ENCODE measurements around the gene PKHD1. TPM values are rescaled to one million over a fixed set of nuclear protein-coding genes. Genes with fewer than 3 reads are reported as not detected.

PKHD1 gene
- total RNA-seq, 1 experiment from 2014 or later = 0.09 TPM

GRCh38 chr6:51775942-51776860 lies 311.2 kb downstream of the PKHD1 start:
- H3K4ac ChIP-seq (ENCODE audit: low read depth, low read length) = no peak overlapping the region
- no peaks in the 10 kb centered on the region for H4K20me1 ChIP-seq (ENCODE audit: control insufficient read depth, insufficient read depth, insufficient read length)
- no peaks in the 10 kb centered on the region for H3K9me3 ChIP-seq (ENCODE audit: control insufficient read depth, low read depth, low read length)
- H4K5ac ChIP-seq (ENCODE audit: insufficient read length, low read depth, low read length) = no peak overlapping the region
- TF ChIP-seq CTCF (conservative IDR thresholded peaks at IDR 0.05) = no peak
- H2AK5ac ChIP-seq (ENCODE audit: insufficient read length, low read length) = no peak overlapping the region
- DNase-seq = no peak
- H3T11ph ChIP-seq (ENCODE audit: low read length) = no peak overlapping the region
- no peak overlapping the region for H3K27ac Mint-ChIP-seq
- no peaks in the 10 kb centered on the region for H3K4me1 ChIP-seq (ENCODE audit: insufficient read depth, low read length)
- no peak overlapping the region for H3K56ac ChIP-seq (ENCODE audit: insufficient read length, low read depth, low read length)
- H3K18ac ChIP-seq (ENCODE audit: insufficient read length, low read depth, low read length) = no peak overlapping the region
- H3K36me3 Mint-ChIP-seq (ENCODE audit: insufficient read depth in 1 of 3, low read depth in 3 of 3) = no peaks in the 10 kb centered on the region
- H3K4me2 ChIP-seq (ENCODE audit: insufficient read depth, insufficient read length, low read length) = no peak overlapping the region
- no peak overlapping the region for H2BK20ac ChIP-seq (ENCODE audit: low read depth, low read length, poor library complexity, severe bottlenecking)
- no peak overlapping the region for H3K14ac ChIP-seq (ENCODE audit: insufficient read depth, low read length)
- no peaks in the 10 kb centered on the region for H3K23me2 ChIP-seq (ENCODE audit: insufficient read length, low read depth, low read length, poor library complexity, severe bottlenecking)
- no peak overlapping the region for H3K4me3 Mint-ChIP-seq
- H3K27me3 ChIP-seq (ENCODE audit: insufficient read depth, low read length) = no peaks in the 10 kb centered on the region
- H4K91ac ChIP-seq (ENCODE audit: insufficient read length, low read depth, low read length) = no peak overlapping the region
- no peaks in the 10 kb centered on the region for H3K4me1 Mint-ChIP-seq
- H3K27ac ChIP-seq (ENCODE audit: insufficient read length, low read depth, low read length) = no peak overlapping the region
- H2AFZ ChIP-seq (ENCODE audit: low read length) = no peak overlapping the region
- H3K23ac ChIP-seq (ENCODE audit: insufficient read length, low read depth, low read length) = no peak overlapping the region
- no peak overlapping the region for H3K9ac ChIP-seq (ENCODE audit: extremely low read depth, insufficient read length, low read length)
- H2BK120ac ChIP-seq (ENCODE audit: low read depth, low read length, poor library complexity, severe bottlenecking) = no peak overlapping the region
- no peak overlapping the region for H4K8ac ChIP-seq (replicated peaks; ENCODE audit: insufficient read length, low read depth, low read length)
- H3K9me3 Mint-ChIP-seq = no peaks in the 10 kb centered on the region
- H2BK5ac ChIP-seq (ENCODE audit: insufficient read length, low read length) = no peak overlapping the region
- no peak overlapping the region for H2BK15ac ChIP-seq (ENCODE audit: low read depth, low read length)
- no peaks in the 10 kb centered on the region for H3K27me3 Mint-ChIP-seq (ENCODE audit: low read depth)
- H3K79me2 ChIP-seq (ENCODE audit: insufficient read depth, low read length) = no peaks in the 10 kb centered on the region
- no peaks in the 10 kb centered on the region for H3K79me1 ChIP-seq (ENCODE audit: insufficient read depth, low read depth, low read length, poor library complexity, severe bottlenecking)
- no peak overlapping the region for H2BK12ac ChIP-seq (ENCODE audit: insufficient read length, low read depth, low read length)
